Trophoblast cell (in vitro differentiated cells and primary cell): ENCODE data around the gene MYOZ2.
A peak's percentile ranks its signal among the peaks of the same experiment; 100 is the strongest.

Source experiments
- DNase-seq, 2 donors: peaks; one replicate each; pipeline ENCODE4 v3.0.0-alpha.2; 2016
- H2AFZ ChIP-seq: 2 replicates; pipeline ENCODE4 v1.6.1; 2013; ENCODE audit warnings: low read length, moderate library complexity, mild to moderate bottlenecking; ENCODE audit not compliant: insufficient read depth, poor library complexity
- H2AK5ac ChIP-seq: 2 replicates; pipeline ENCODE4 v1.6.1; 2013; ENCODE audit warnings: mild to moderate bottlenecking, low read length
- H2BK120ac ChIP-seq: 2 replicates; pipeline ENCODE4 v1.6.1; 2013; ENCODE audit warnings: low read length, mild to moderate bottlenecking, moderate library complexity; ENCODE audit not compliant: insufficient read depth, poor library complexity
- H2BK12ac ChIP-seq: 2 replicates; pipeline ENCODE4 v1.6.1; 2013; ENCODE audit warnings: mild to moderate bottlenecking, low read length, moderate library complexity
- H2BK5ac ChIP-seq: 2 replicates; pipeline ENCODE4 v1.6.1; 2013; ENCODE audit warnings: low read length, low read depth, moderate library complexity, mild to moderate bottlenecking; ENCODE audit not compliant: poor library complexity
- H3K14ac ChIP-seq: 2 replicates; pipeline ENCODE4 v1.6.1; 2013; ENCODE audit warnings: mild to moderate bottlenecking, low read length
- H3K18ac ChIP-seq: 2 replicates; pipeline ENCODE4 v1.6.1; 2013; ENCODE audit warnings: mild to moderate bottlenecking, low read length
- H3K23ac ChIP-seq: 2 replicates; pipeline ENCODE4 v1.6.1; 2013; ENCODE audit warnings: low read length
- H3K27ac ChIP-seq: 2 replicates; pipeline ENCODE4 v1.5.1; 2013; ENCODE audit warnings: low read depth, mild to moderate bottlenecking, inconsistent platforms, low read length, moderate library complexity
- H3K27me3 ChIP-seq: 2 replicates; pipeline ENCODE4 v1.6.1; 2013; ENCODE audit warnings: inconsistent platforms, mild to moderate bottlenecking, low read length, moderate library complexity; ENCODE audit not compliant: insufficient read depth
- H3K36me3 ChIP-seq, 2 experiments: 1 replicate in 1 of 2; 2 replicates in 1 of 2; pipeline ENCODE4 v1.6.1; 2013; ENCODE audit warnings: low read length in 2 of 2, mild to moderate bottlenecking in 2 of 2, moderate library complexity in 1 of 2; ENCODE audit not compliant: insufficient read depth in 2 of 2, control insufficient read depth in 1 of 2
- H3K4ac ChIP-seq: 2 replicates; pipeline ENCODE4 v1.6.1; 2013; ENCODE audit warnings: low read depth, mild to moderate bottlenecking, low read length, moderate library complexity
- H3K4me1 ChIP-seq, 2 experiments: 1 replicate in 1 of 2; 2 replicates in 1 of 2; pipeline ENCODE4 v1.6.1; 2013; ENCODE audit warnings: low read length in 2 of 2, mild to moderate bottlenecking in 2 of 2, moderate library complexity in 1 of 2; ENCODE audit not compliant: insufficient read depth in 2 of 2, control insufficient read depth in 1 of 2
- H3K4me2 ChIP-seq: 2 replicates; pipeline ENCODE4 v1.6.1; 2013; ENCODE audit warnings: inconsistent platforms, mild to moderate bottlenecking, low read length, moderate library complexity
- H3K4me3 ChIP-seq: 2 replicates; pipeline ENCODE4 v1.5.1; 2013; ENCODE audit warnings: mild to moderate bottlenecking, low read depth, low read length, inconsistent platforms
- H3K79me1 ChIP-seq: one replicate; pipeline ENCODE4 v1.6.1; 2013; ENCODE audit warnings: low read length
- H3K79me2 ChIP-seq: 2 replicates; pipeline ENCODE4 v1.6.1; 2013; ENCODE audit warnings: low read length, mild to moderate bottlenecking; ENCODE audit not compliant: control insufficient read depth, insufficient read depth, poor library complexity
- H3K9ac ChIP-seq: 2 replicates; pipeline ENCODE4 v1.6.1; 2013; ENCODE audit warnings: mild to moderate bottlenecking, low read length
- H3K9me3 ChIP-seq: 2 replicates; pipeline ENCODE4 v1.6.1; 2013; ENCODE audit warnings: low read depth, mild to moderate bottlenecking, control low read depth, inconsistent platforms, low read length; ENCODE audit not compliant: insufficient read depth
- H4K12ac ChIP-seq: 2 replicates; pipeline ENCODE4 v1.6.1; 2013; ENCODE audit warnings: low read depth, mild to moderate bottlenecking, low read length, moderate library complexity
- H4K8ac ChIP-seq: 2 replicates; pipeline ENCODE4 v1.6.1; 2013; ENCODE audit warnings: low read depth, mild to moderate bottlenecking, low read length, moderate library complexity
- H4K91ac ChIP-seq: one replicate; pipeline ENCODE4 v1.6.1; 2013; ENCODE audit warnings: low read depth, mild to moderate bottlenecking, low read length, moderate library complexity
- WGBS: extraction: QIAGEN DNeasy Blood & Tissue Kit; methylation state at CpG from one replicate; pipeline ENCODE4 v1.1.7; 2013; ENCODE audit warnings: missing lambda C conversion rate; ENCODE audit not compliant: insufficient read length, insufficient coverage; ENCODE audit errors: extremely low coverage; 5-methylcytosine and 5-hydroxymethylcytosine counted together

Gene MYOZ2

DNA sequence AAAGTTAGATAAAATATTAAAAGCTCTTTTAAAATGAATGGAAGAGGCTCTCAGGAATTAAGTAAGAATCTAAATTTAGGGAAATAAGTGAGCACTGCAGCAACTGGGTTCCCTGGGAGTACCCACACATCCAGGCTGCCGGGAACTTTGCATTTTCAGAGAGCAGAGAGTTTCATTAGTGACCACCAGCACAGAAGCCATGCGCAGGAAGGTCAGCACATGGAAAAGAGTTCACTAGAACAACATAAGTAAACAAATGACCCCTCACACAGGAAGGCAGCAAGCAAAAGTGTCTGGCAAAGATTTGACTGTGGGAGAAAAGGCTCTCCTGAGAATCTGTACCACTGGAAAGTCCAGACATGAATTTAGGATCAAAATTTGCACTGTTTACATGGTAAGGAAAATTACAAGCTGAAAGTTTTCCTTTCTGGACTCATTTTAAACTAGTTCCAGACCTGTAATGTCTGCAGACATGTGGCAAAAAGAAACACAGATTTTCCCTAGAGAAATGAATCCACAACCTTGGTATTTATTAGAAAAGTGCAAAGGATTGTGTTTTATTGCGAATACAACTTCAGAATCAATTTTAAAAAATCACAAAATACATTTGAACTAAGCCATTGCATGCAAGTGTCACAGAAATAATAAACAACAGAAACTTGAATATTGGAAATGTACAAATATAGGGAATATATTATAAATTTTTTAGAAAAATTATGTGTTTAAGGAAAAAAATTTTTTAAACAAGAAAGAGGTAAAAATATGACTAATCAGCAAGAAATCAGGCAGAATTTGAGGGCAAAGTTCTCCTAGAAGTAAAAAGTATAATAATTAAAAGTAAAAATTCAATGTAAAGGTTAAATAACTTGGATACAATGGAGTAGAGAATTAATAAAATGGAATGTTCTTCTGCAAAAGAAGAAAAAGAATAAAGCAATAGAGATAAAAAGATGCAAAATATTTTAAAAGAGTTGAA lies 18.4 kb upstream of the MYOZ2 start:
- Histone ChIP-seq H4K8ac (no peak overlapping the region), H3K79me1 (no peaks in the 10 kb centered on the region), H2BK12ac (peak overlapping the region; percentile 58), H3K18ac (no peak overlapping the region), H3K9me3 (no peaks in the 10 kb centered on the region), H3K4me3 (no peak overlapping the region), H3K36me3 (no peaks in the 10 kb centered on the region), H3K4me1 (no peaks in the 10 kb centered on the region), H2AFZ (no peak overlapping the region), H2BK120ac (no peak overlapping the region), H3K23ac (no peak overlapping the region), H3K4me2 (no peak overlapping the region), H3K79me2 (no peaks in the 10 kb centered on the region), H3K14ac (no peak overlapping the region), H3K27ac (no peak overlapping the region), H2BK5ac (no peak overlapping the region), H3K27me3 (no peaks in the 10 kb centered on the region), H4K91ac (peak overlapping the region; percentile 24), H4K12ac (no peak overlapping the region), H2AK5ac (no peak overlapping the region), H3K9ac (no peak overlapping the region), H3K4ac (no peak overlapping the region)
- WGBS = no CpG with 5 or more reads among the region's 3 CpGs
- DNase-seq = no peak

DNA sequence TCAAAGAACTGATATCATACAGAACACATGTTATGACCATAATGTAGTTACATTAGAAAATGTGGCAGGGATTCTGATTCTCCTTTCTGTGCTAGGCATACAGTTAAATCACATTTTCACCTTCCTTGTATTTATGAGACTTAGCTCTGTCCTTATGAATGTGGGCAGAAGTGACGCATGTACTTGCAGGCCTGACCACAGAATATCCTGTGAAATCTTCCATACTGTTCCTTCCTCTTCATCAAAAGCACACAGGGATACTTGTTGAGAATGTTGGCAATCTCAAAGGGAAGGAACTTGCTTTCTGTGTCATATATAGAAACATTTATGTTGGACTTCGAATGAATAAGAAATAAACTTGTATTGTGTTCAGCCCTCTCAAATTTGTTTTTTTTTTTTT lies 17.2 kb upstream of the MYOZ2 start:
- Histone ChIP-seq H4K8ac (no peak overlapping the region), H4K12ac (no peak overlapping the region), H3K4ac (no peak overlapping the region), H3K27ac (no peak overlapping the region), H2BK5ac (no peak overlapping the region), H3K4me3 (no peak overlapping the region), H2BK12ac (no peak overlapping the region), H3K23ac (no peak overlapping the region), H2BK120ac (no peak overlapping the region), H3K79me1 (no peaks in the 10 kb centered on the region), H3K4me1 (no peaks in the 10 kb centered on the region), H3K14ac (no peak overlapping the region), H3K79me2 (no peaks in the 10 kb centered on the region), H3K9ac (no peak overlapping the region), H3K4me2 (no peak overlapping the region), H2AFZ (no peak overlapping the region), H3K27me3 (no peaks in the 10 kb centered on the region), H2AK5ac (no peak overlapping the region), H3K18ac (no peak overlapping the region), H4K91ac (no peak overlapping the region), H3K36me3 (no peaks in the 10 kb centered on the region), H3K9me3 (no peaks in the 10 kb centered on the region)
- WGBS = no CpG with 5 or more reads among the region's 2 CpGs
- DNase-seq = no peak

DNA sequence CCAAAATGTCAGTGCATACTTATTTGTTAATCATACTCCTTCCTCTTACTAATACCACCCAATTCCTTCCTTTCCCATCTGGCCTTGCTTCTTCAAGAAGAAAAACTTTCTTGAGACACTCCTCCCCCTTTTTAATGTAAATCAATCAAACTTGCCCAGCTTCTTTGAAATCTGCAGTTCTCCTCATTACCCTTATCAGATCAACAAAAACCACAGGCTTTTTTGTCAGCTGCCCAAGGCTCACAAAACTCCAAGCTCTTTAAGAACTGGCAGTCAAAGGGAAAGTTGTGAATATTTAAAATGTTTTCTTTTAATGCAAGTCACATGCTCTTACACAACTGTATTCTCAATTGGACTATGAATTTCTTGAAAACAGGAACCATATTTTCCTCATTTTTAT lies 11.3 kb upstream of the MYOZ2 start:
- Histone ChIP-seq H3K9me3 (no peaks in the 10 kb centered on the region), H2AFZ (no peak overlapping the region), H3K79me2 (no peaks in the 10 kb centered on the region), H3K4ac (no peak overlapping the region), H2BK5ac (no peak overlapping the region), H3K27ac (no peak overlapping the region), H4K91ac (no peak overlapping the region), H3K18ac (no peak overlapping the region), H2BK120ac (no peak overlapping the region), H3K4me2 (peak overlapping the region; percentile 27), H3K36me3 (no peaks in the 10 kb centered on the region), H2AK5ac (no peak overlapping the region), H3K9ac (no peak overlapping the region), H3K14ac (no peak overlapping the region), H4K8ac (no peak overlapping the region), H3K4me1 (no peaks in the 10 kb centered on the region), H4K12ac (no peak overlapping the region), H2BK12ac (no peak overlapping the region), H3K27me3 (no peaks in the 10 kb centered on the region), H3K79me1 (no peaks in the 10 kb centered on the region), H3K4me3 (no peak overlapping the region), H3K23ac (no peak overlapping the region)
- no peak for DNase-seq

DNA sequence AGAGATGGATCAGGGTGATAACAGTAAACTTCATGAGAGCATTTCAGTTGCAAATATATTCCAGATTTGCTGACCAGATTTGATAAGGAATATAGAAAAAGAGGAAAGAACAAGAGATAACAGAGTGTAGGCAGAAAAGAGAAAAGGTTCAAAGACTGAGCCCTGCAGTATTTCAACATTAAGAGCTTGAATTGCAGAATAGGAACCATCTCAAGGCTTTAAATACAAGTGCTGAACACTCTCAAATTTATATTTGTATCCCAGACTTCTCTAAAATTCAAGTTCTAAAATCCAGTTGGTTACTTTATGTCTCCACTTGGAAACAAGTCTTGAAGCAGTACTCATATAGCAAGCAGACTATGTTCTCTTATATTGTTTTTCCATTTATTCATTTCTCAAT lies 9.7 kb upstream of the MYOZ2 start:
- H2BK12ac ChIP-seq = no peak overlapping the region
- H3K23ac ChIP-seq = no peak overlapping the region
- H3K4me2 ChIP-seq = no peak overlapping the region
- no peak overlapping the region for H3K9ac ChIP-seq
- DNase-seq = peak in 1 of 2 donors; percentile 4
- H4K8ac ChIP-seq = no peak overlapping the region
- no peak overlapping the region for H3K18ac ChIP-seq
- H3K4me3 ChIP-seq = no peak overlapping the region
- H2AK5ac ChIP-seq = no peak overlapping the region
- no peaks in the 10 kb centered on the region for H3K79me2 ChIP-seq
- no peaks in the 10 kb centered on the region for H3K4me1 ChIP-seq
- no peak overlapping the region for H4K91ac ChIP-seq
- H3K79me1 ChIP-seq = no peaks in the 10 kb centered on the region
- no peak overlapping the region for H4K12ac ChIP-seq
- H3K27me3 ChIP-seq = no peaks in the 10 kb centered on the region
- no peak overlapping the region for H3K14ac ChIP-seq
- H2BK5ac ChIP-seq = no peak overlapping the region
- no peaks in the 10 kb centered on the region for H3K36me3 ChIP-seq
- H2AFZ ChIP-seq = no peak overlapping the region
- no peaks in the 10 kb centered on the region for H3K9me3 ChIP-seq
- no peak overlapping the region for H3K27ac ChIP-seq
- no peak overlapping the region for H3K4ac ChIP-seq
- H2BK120ac ChIP-seq = no peak overlapping the region
